K562 (cell line): ENCODE results near the gene TRIM71. TPM values are rescaled to one million over a fixed set of nuclear protein-coding genes. Genes with fewer than 3 reads are reported as not detected.
A peak's percentile ranks its signal among the peaks of the same experiment; 100 is the strongest.

Experiments
- ATF1 ChIP-seq, 2 experiments: fragments of 450-650 bp in 1 of 2; IDR thresholded peaks; 2 replicates each; pipeline ENCODE4 v1.6.1; 2016; ENCODE audit warnings: missing compliant biosample characterization in 1 of 2, missing genetic modification characterization in 1 of 2
- BCOR ChIP-seq: fragments of 450-650 bp; IDR thresholded peaks from 2 replicates; pipeline ENCODE4 v1.6.1; 2016
- CEBPG ChIP-seq, 3 experiments: fragments of 200-800 bp in 1 of 3; sonication (Bioruptor generic) in 1 of 3; sonication (generic) in 1 of 3; formaldehyde crosslinking in 1 of 3; IDR thresholded peaks in 2 of 3; conservative IDR thresholded peaks in 1 of 3; 2 replicates each; pipeline versions ENCODE4 v1.6.1 to v1.8.0; 2016 to 2022; ENCODE audit warnings: missing compliant biosample characterization in 2 of 3, missing genetic modification characterization in 2 of 3, mild to moderate bottlenecking in 1 of 3, missing genetic modification reagents in 1 of 3
- CTCFL ChIP-seq: IDR thresholded peaks from 2 replicates; pipeline ENCODE4 v1.6.1; 2011; ENCODE audit warnings: borderline replicate concordance, low read depth, mild to moderate bottlenecking, moderate library complexity, low read length; ENCODE audit not compliant: insufficient read depth, poor library complexity, severe bottlenecking
- E2F4 ChIP-seq: sonication (generic); formaldehyde crosslinking; IDR thresholded peaks from 2 replicates; pipeline ENCODE4 v1.8.0; 2022; ENCODE audit warnings: mild to moderate bottlenecking, low read depth, missing genetic modification reagents
- MYC ChIP-seq, 2 experiments: fragments of 250-450 bp in 1 of 2; sonication (Bioruptor Pico) in 1 of 2; IDR thresholded peaks; 2 replicates each; pipeline versions ENCODE4 v1.5.1 to v1.6.1; 2012 to 2021; ENCODE audit warnings: low read depth in 2 of 2, borderline replicate concordance in 1 of 2, improper control_type of control experiment in 1 of 2, low read length in 1 of 2, mild to moderate bottlenecking in 1 of 2, moderate library complexity in 1 of 2
- NCOR1 ChIP-seq: fragments of 450-650 bp; IDR thresholded peaks from 2 replicates; pipeline ENCODE4 v1.6.1; 2016; ENCODE audit warnings: mild to moderate bottlenecking, moderate library complexity
- NR3C1 ChIP-seq: sonication (generic); formaldehyde crosslinking; IDR thresholded peaks from 2 replicates; pipeline ENCODE4 v1.8.1; 2022; ENCODE audit warnings: missing genetic modification reagents
- PRMT5 ChIP-seq: sonication (generic); formaldehyde crosslinking; IDR thresholded peaks from 2 replicates; pipeline ENCODE4 v1.5.0; 2020; ENCODE audit warnings: missing genetic modification reagents
- PRPF4 ChIP-seq: fragments of 200-400 bp; formaldehyde crosslinking; IDR thresholded peaks from one replicate; pipeline ENCODE4 v1.6.1; 2017; ENCODE audit warnings: low read length, low read depth, mild to moderate bottlenecking; ENCODE audit not compliant: insufficient read depth, poor library complexity, severe bottlenecking
- RAD21 ChIP-seq, 2 experiments: fragments of 250-450 bp in 1 of 2; fragments of 450-650 bp in 1 of 2; sonication (Bioruptor Pico) in 1 of 2; formaldehyde crosslinking in 1 of 2; IDR thresholded peaks in 1 of 2; conservative IDR thresholded peaks in 1 of 2; 2 replicates each; pipeline versions ENCODE4 v1.4.0 to v1.8.0; 2020 to 2022; ENCODE audit warnings: mild to moderate bottlenecking in 2 of 2, moderate library complexity in 1 of 2
- SOX6 ChIP-seq: fragments of 450-650 bp; IDR thresholded peaks from 2 replicates; pipeline ENCODE4 v1.6.1; 2014; ENCODE audit warnings: mild to moderate bottlenecking
- SP1 ChIP-seq: sonication (generic); formaldehyde crosslinking; IDR thresholded peaks from 2 replicates; pipeline ENCODE4 v1.8.1; 2022; ENCODE audit warnings: mild to moderate bottlenecking, missing genetic modification reagents
- STAT5A ChIP-seq: IDR thresholded peaks from 2 replicates; pipeline ENCODE4 v1.6.1; 2012; ENCODE audit warnings: low read length, inconsistent platforms, borderline replicate concordance
- TCF3 ChIP-seq: sonication (generic); formaldehyde crosslinking; IDR thresholded peaks from 2 replicates; pipeline ENCODE4 v1.4.0; 2020; ENCODE audit warnings: mild to moderate bottlenecking, missing genetic modification reagents
- TEAD4 ChIP-seq, 2 experiments: sonication (generic) in 1 of 2; formaldehyde crosslinking in 1 of 2; IDR thresholded peaks; 2 replicates each; pipeline versions ENCODE4 v1.6.1 to v1.8.0; 2012 to 2022; ENCODE audit warnings: borderline replicate concordance in 1 of 2, inconsistent platforms in 1 of 2, low read length in 1 of 2, mild to moderate bottlenecking in 1 of 2, missing genetic modification reagents in 1 of 2
- THRB ChIP-seq: fragments of 450-650 bp; formaldehyde crosslinking; conservative IDR thresholded peaks from 2 replicates; pipeline ENCODE4 v1.4.0; 2022; ENCODE audit warnings: mild to moderate bottlenecking, missing genetic modification characterization
- ZNF175 ChIP-seq: fragments of 200-800 bp; sonication (Bioruptor generic); IDR thresholded peaks from 2 replicates; pipeline ENCODE4 v1.6.1; 2016; ENCODE audit warnings: low read depth, mild to moderate bottlenecking, missing genetic modification characterization, missing compliant biosample characterization
- ZNF586 ChIP-seq: fragments of 450-650 bp; formaldehyde crosslinking; conservative IDR thresholded peaks from 2 replicates; pipeline ENCODE4 v1.4.0; 2020; ENCODE audit warnings: mild to moderate bottlenecking, moderate library complexity
- polyA plus RNA-seq, 8 experiments: library from polyadenylated mRNA; depleted of rRNA in 4 of 8; stranded (reverse) in 5 of 8; unstranded in 3 of 8; fragments of >200 nt; fragmentation: Nextera tagmentation in 2 of 8; fragmentation: Illumina TruSeq in 1 of 8; extraction: Ambion mirVana in 2 of 8; extraction: Trizol in 1 of 8; gene quantifications; 2 replicates each; pipeline versions ENCODE4 v1.2.1 to v1.2.3, GENCODE V29; 2011 to 2014; ENCODE audit warnings: inconsistent platforms in 1 of 8, missing spikeins in 1 of 8
- total RNA-seq, 7 experiments: library from RNA; depleted of rRNA in 6 of 7; stranded (reverse); fragments of >200 nt in 6 of 7; fragmentation: Illumina TruSeq in 2 of 7; extraction: Trizol in 2 of 7; gene quantifications; 2 replicates each; pipeline versions ENCODE4 v1.2.1 to v1.2.3, GENCODE V29; 2011 to 2021; ENCODE audit warnings: low replicate concordance in 1 of 7
- TF ChIP-seq, protein P1 (sequence below), 2 experiments: fragments of 450-650 bp; IDR thresholded peaks; 2 replicates each; pipeline ENCODE4 v1.6.1; 2016

TRIM71 gene
- total and polyA plus RNA-seq, 9 of the 15 experiments (the other 6 are each of a cell fraction or from before 2014, with no cell fraction given): 0.04 to 0.11 TPM; not detected in 7

GRCh38 chr3:32848215-32848614 lies 30.4 kb downstream of the TRIM71 start (continued):
- TF ChIP-seq E2F4 (CRISPR knock-in tag): no peak
- TF ChIP-seq TEAD4 (IDR thresholded peaks at IDR 0.05; ENCODE audit: low read length): peak; percentile 81
- no peak for TF ChIP-seq TEAD4 (CRISPR knock-in tag; IDR thresholded peaks at IDR 0.05; ENCODE audit: borderline replicate concordance)
- TF ChIP-seq NR3C1: no peak
- peak; percentile 86 for TF ChIP-seq TCF3 (CRISPR knock-in tag)
- TF ChIP-seq NCOR1: peak; percentile 78
- TF ChIP-seq RAD21 (CRISPR knock-in tag; conservative IDR thresholded peaks at IDR 0.05 in 1 of 2, IDR thresholded peaks at IDR 0.05 in 1 of 2): 0 out of 4 replicates have a peak, but pooled peaks of 1 of the 2 experiments have one; percentile 18
- TF ChIP-seq, protein P1, sequence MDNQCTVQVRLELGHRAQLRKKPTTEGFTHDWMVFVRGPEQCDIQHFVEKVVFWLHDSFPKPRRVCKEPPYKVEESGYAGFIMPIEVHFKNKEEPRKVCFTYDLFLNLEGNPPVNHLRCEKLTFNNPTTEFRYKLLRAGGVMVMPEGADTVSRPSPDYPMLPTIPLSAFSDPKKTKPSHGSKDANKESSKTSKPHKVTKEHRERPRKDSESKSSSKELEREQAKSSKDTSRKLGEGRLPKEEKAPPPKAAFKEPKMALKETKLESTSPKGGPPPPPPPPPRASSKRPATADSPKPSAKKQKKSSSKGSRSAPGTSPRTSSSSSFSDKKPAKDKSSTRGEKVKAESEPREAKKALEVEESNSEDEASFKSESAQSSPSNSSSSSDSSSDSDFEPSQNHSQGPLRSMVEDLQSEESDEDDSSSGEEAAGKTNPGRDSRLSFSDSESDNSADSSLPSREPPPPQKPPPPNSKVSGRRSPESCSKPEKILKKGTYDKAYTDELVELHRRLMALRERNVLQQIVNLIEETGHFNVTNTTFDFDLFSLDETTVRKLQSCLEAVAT (IDR thresholded peaks at IDR 0.05): no peak
- no peak for TF ChIP-seq ATF1 (CRISPR knock-in tag; IDR thresholded peaks at IDR 0.05)
- peak; percentile 38; the same call in 1 of the 2 replicates for TF ChIP-seq ATF1 (tag; IDR thresholded peaks at IDR 0.05)
- TF ChIP-seq MYC (IDR thresholded peaks at IDR 0.05; ENCODE audit: low read depth, low read length): 0 out of 2 replicates have a peak, but pooled peaks have one; percentile 35
- TF ChIP-seq MYC (CRISPR knock-in tag; IDR thresholded peaks at IDR 0.05; ENCODE audit: borderline replicate concordance, low read depth): no peak
- no peak for TF ChIP-seq PRPF4
- no peak for TF ChIP-seq ZNF586 (CRISPR knock-in tag)
- TF ChIP-seq ZNF175 (CRISPR knock-in tag): no peak
- TF ChIP-seq BCOR: no peak
- TF ChIP-seq CEBPG (CRISPR knock-in tag; IDR thresholded peaks at IDR 0.05): no peak
- peak; percentile 13 to 56; a peak in 3 of 4 replicates for TF ChIP-seq CEBPG (tag; conservative IDR thresholded peaks at IDR 0.05 in 1 of 2, IDR thresholded peaks at IDR 0.05 in 1 of 2)
- peak; percentile 58; the same call in 1 of the 2 replicates for TF ChIP-seq STAT5A
- no peak for TF ChIP-seq THRB (CRISPR knock-in tag)
- no peak for TF ChIP-seq PRMT5
- TF ChIP-seq CTCFL: no peak
- no peak for TF ChIP-seq SP1 (CRISPR knock-in tag)
- TF ChIP-seq SOX6: peak; percentile 73
